GM12864 (cell line): ENCODE results near the gene CCDC146.

Source experiments
- DNase-seq: peaks from one replicate; pipeline ENCODE4 v3.0.0-alpha.2; 2011; ENCODE audit warnings: low read depth
- H3K4me3 ChIP-seq: 2 replicates; pipeline ENCODE4 v1.5.1; 2011; ENCODE audit warnings: mild to moderate bottlenecking, low read depth, low read length, control low read depth
- CTCF ChIP-seq: IDR thresholded peaks from 2 replicates; pipeline ENCODE4 v1.5.1; 2011; ENCODE audit warnings: low read depth, mild to moderate bottlenecking, moderate library complexity, low read length, control low read depth, inconsistent platforms; ENCODE audit errors: missing control alignments

The CCDC146 gene

GRCh38 chr7:77281780-77282478 lies 159.5 kb downstream of the CCDC146 start:
- no peak overlapping the region for H3K4me3 ChIP-seq
- DNase-seq, result no peak
- no peak for TF ChIP-seq CTCF

GRCh38 chr7:77282897-77283296 lies 160.5 kb downstream of the CCDC146 start:
- no peak for DNase-seq
- TF ChIP-seq CTCF, result no peak
- H3K4me3 ChIP-seq, result no peak overlapping the region

- no peak overlapping the region for H3K4me3 ChIP-seq
- DNase-seq, result no peak
- TF ChIP-seq CTCF, result no peak
Measured at GRCh38 chr7:77284005-77284404, 161.6 kb downstream of the CCDC146 start.

DNA sequence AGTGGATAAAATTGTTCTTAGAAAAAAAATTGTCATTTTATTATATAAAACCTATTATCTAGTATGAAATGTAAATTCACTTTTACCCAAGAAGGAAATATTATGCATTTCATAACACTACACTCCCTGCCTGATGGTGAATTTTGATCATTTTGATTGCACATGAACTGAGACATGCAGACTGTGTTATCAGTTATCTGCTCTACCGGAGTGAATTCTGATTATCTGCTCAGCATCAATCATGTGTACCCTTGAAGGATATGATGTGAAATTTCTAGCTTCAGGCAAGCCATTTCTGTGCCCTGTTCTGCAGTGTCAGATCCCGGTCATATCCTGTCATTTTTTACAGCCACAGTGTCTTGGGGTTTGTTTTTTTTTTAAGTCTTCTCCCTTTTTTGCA lies 162.2 kb downstream of the CCDC146 start:
- no peak for TF ChIP-seq CTCF
- DNase-seq, result no peak
- H3K4me3 ChIP-seq, result no peak overlapping the region

DNA sequence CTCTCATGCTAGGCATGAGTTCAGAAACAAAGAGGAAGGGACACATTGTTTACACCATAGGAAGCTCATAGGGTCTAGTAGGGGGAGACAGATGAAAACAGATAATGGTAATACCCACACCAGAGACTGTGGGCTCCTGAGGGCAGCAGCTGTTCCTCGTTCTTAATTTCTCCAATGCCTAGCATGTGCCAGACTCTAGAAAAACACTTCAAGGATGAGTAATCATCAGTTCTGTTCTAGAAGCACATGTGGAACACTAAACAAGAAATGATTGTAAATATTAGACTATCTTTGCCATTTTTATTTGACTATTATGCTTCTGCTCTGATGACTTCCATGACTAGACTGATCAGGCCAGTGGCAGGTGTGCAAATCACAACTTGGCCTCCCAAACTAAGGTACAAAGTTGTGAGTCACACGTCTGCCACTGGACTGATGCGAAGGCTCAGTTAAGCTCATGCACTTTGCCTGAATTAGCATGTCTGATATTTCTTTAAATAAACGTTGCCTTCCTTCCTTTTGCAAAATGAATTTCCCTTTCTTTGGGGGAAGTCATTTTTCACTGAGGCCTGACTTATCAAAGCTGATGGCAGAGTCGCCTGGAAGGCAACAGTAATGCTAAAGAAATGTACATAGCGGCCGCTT lies 166.4 kb downstream of the CCDC146 start:
- no peak for DNase-seq
- no peak overlapping the region for H3K4me3 ChIP-seq
- no peak for TF ChIP-seq CTCF

- DNase-seq, result no peak
- no peak for TF ChIP-seq CTCF
Measured at GRCh38 chr7:77289387-77289786, 167.0 kb downstream of the CCDC146 start.

DNA sequence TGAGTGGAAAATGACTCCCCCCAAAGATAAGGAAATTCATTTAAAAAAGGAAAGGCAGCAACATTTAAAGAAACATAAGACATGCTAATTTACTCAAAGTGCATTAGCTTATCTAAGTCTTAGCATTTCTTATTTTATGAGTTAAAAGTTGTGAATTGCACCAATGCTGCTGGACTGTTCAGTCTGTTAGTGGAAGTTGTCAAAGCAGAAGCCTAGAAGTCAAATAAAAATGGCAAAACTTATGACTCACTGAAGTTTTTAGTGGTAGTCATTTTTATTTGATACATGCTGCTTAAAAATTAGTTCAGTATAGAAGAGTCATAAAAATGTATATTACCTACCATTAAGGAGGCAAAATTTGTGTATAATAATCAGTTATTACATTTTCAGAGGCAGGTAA lies 168.0 kb downstream of the CCDC146 start:
- no peak for DNase-seq
- TF ChIP-seq CTCF, result no peak
- H3K4me3 ChIP-seq, result no peak overlapping the region

More at GRCh38 chr7:77289387-77289786, 167.0 kb downstream of the CCDC146 start:
- no peak overlapping the region for H3K4me3 ChIP-seq
